Large intestine (tissue), 12 donors: ENCODE measurements around the gene CTTNBP2. TPM values are rescaled to one million over a fixed set of nuclear protein-coding genes. Genes with fewer than 3 reads are reported as not detected.
A peak's percentile ranks its signal among the peaks of the same experiment; 100 is the strongest.

Experiments used
- DNase-seq, 2 donors: peaks; one replicate each; pipeline versions ENCODE4 v3.0.0 to v3.0.0-alpha.2; 2013
- H3K27ac ChIP-seq: one replicate; pipeline ENCODE4 v1.5.1; 2013; ENCODE audit warnings: low read length
- H3K27me3 ChIP-seq: 2 replicates; pipeline ENCODE4 v1.6.1; 2013; ENCODE audit warnings: low read length; ENCODE audit not compliant: control insufficient read depth, insufficient read depth
- H3K36me3 ChIP-seq: 2 replicates; pipeline ENCODE4 v1.6.1; 2013; ENCODE audit warnings: low read length; ENCODE audit not compliant: control insufficient read depth, insufficient read depth
- H3K4me1 ChIP-seq: one replicate; pipeline ENCODE4 v1.6.1; 2013; ENCODE audit warnings: low read length; ENCODE audit not compliant: control insufficient read depth, insufficient read depth
- H3K4me3 ChIP-seq: one replicate; pipeline ENCODE4 v1.5.1; 2013; ENCODE audit warnings: low read length
- H3K9me3 ChIP-seq: one replicate; pipeline ENCODE4 v1.6.1; 2013; ENCODE audit warnings: mild to moderate bottlenecking, low read depth, low read length, moderate library complexity; ENCODE audit not compliant: control insufficient read depth
- WGBS: methylation state at CpG from one replicate; pipeline ENCODE4 v1.1.5; 2013; ENCODE audit warnings: low lambda C conversion rate; ENCODE audit not compliant: insufficient coverage; 5-methylcytosine and 5-hydroxymethylcytosine counted together
- long read RNA-seq, 11 donors: transcript quantifications; one replicate each; lab custom pipeline, GENCODE V29; 2026
- polyA plus RNA-seq: library from polyadenylated mRNA; unstranded; fragments of 120-200 nt; gene quantifications from one replicate; pipeline ENCODE4 v1.2.1, GENCODE V29; 2013

The CTTNBP2 gene
- polyA plus RNA-seq: 4.6 TPM
- long read RNA-seq, donor 1: 0 reads
- long read RNA-seq, donor 2: 0 reads
- long read RNA-seq, donor 3, partial matches to known transcripts: 0 of 1 reads
- long read RNA-seq, donor 3, other reads (novel, unspliced or antisense): 0 of 1 reads
- long read RNA-seq, donor 4: 0 reads
- long read RNA-seq, donor 5: 0 reads
- long read RNA-seq, donor 6: 0 reads
- long read RNA-seq, donor 7: 0 reads
- long read RNA-seq, donor 8, full-length matches to known transcripts: 1 of 1 reads
- long read RNA-seq, donor 8, partial matches to known transcripts: 0 of 1 reads
- long read RNA-seq, donor 8, other reads (novel, unspliced or antisense): 0 of 1 reads
- long read RNA-seq, donor 9, partial matches to known transcripts: 0 of 1 reads
- long read RNA-seq, donor 9, other reads (novel, unspliced or antisense): 0 of 1 reads
- long read RNA-seq, donor 10: 0 reads
- long read RNA-seq, donor 11: 0 reads

GRCh38 chr7:117873310-117874190 lies at the start of gene CTTNBP2:
TSS of gene CTTNBP2 (minus strand) at chr7:117873441. CDS start at chr7:117873415, 26 bp downstream.
- WGBS: 40% methylated on average over 4 of the region's 87 CpGs
- H3K27me3 ChIP-seq: peaks cover 19% of the 10 kb centered on the region
- peak; percentile 44 to 67 for DNase-seq
- H3K9me3 ChIP-seq: no peaks in the 10 kb centered on the region
- H3K4me3 ChIP-seq: peak within 1 kb of the TSS; percentile 61
- peaks cover 2% of the 10 kb centered on the region for H3K4me1 ChIP-seq
- H3K27ac ChIP-seq: peak within 1 kb of the TSS; percentile 8
- no peaks in the 10 kb centered on the region for H3K36me3 ChIP-seq

- no peaks in the 10 kb centered on the region for H3K4me1 ChIP-seq
- no peaks in the 10 kb centered on the region for H3K36me3 ChIP-seq
- no peak for DNase-seq
- H3K4me3 ChIP-seq: no peak overlapping the region
- H3K27me3 ChIP-seq: no peaks in the 10 kb centered on the region
- no peaks in the 10 kb centered on the region for H3K9me3 ChIP-seq
- WGBS: 100% methylated on average over 1 of the region's 2 CpGs
- no peak overlapping the region for H3K27ac ChIP-seq
These were observed 43.1 kb upstream of the CTTNBP2 start for GRCh38 chr7:117916309-117916708.

GRCh38 chr7:117912421-117912820 lies 39.2 kb upstream of the CTTNBP2 start:
- no peak for DNase-seq
- Histone ChIP-seq H3K4me1 (no peaks in the 10 kb centered on the region), H3K4me3 (no peak overlapping the region), H3K27me3 (no peaks in the 10 kb centered on the region), H3K9me3 (no peaks in the 10 kb centered on the region), H3K27ac (no peak overlapping the region), H3K36me3 (no peaks in the 10 kb centered on the region)
- no CpG with 5 or more reads among the region's 2 CpGs for WGBS

- no CpG with 5 or more reads among the region's 3 CpGs for WGBS
- H3K9me3 ChIP-seq: no peaks in the 10 kb centered on the region
- no peak for DNase-seq
- no peak overlapping the region for H3K27ac ChIP-seq
- no peaks in the 10 kb centered on the region for H3K4me1 ChIP-seq
- no peak overlapping the region for H3K4me3 ChIP-seq
- no peaks in the 10 kb centered on the region for H3K36me3 ChIP-seq
- H3K27me3 ChIP-seq: no peaks in the 10 kb centered on the region
These were observed 35.0 kb upstream of the CTTNBP2 start for GRCh38 chr7:117908031-117908795.

- H3K36me3 ChIP-seq: no peaks in the 10 kb centered on the region
- WGBS: 100% methylated on average over 1 of the region's 4 CpGs
- H3K27ac ChIP-seq: no peak overlapping the region
These were observed 33.9 kb upstream of the CTTNBP2 start for GRCh38 chr7:117907049-117907640.

GRCh38 chr7:117902314-117902889 lies 29.2 kb upstream of the CTTNBP2 start:
- no peaks in the 10 kb centered on the region for H3K27me3 ChIP-seq
- DNase-seq: no peak
- no CpG with 5 or more reads among the region's 5 CpGs for WGBS
- H3K36me3 ChIP-seq: no peaks in the 10 kb centered on the region
- no peaks in the 10 kb centered on the region for H3K9me3 ChIP-seq
- H3K4me1 ChIP-seq: peaks cover 4% of the 10 kb centered on the region
- no peak overlapping the region for H3K4me3 ChIP-seq
- H3K27ac ChIP-seq: no peak overlapping the region

More at GRCh38 chr7:117907049-117907640, 33.9 kb upstream of the CTTNBP2 start:
- Histone ChIP-seq H3K4me1 (no peaks in the 10 kb centered on the region), H3K9me3 (no peaks in the 10 kb centered on the region), H3K27me3 (no peaks in the 10 kb centered on the region), H3K4me3 (no peak overlapping the region)
- DNase-seq: no peak

- peaks cover 4% of the 10 kb centered on the region for H3K4me1 ChIP-seq
- H3K4me3 ChIP-seq: no peak overlapping the region
- no peaks in the 10 kb centered on the region for H3K36me3 ChIP-seq
- H3K27me3 ChIP-seq: no peaks in the 10 kb centered on the region
- no peak overlapping the region for H3K27ac ChIP-seq
- 17% methylated on average over 1 of the region's 5 CpGs for WGBS
- peak; percentile 78 to 89 for DNase-seq
- no peaks in the 10 kb centered on the region for H3K9me3 ChIP-seq
These were observed 28.0 kb upstream of the CTTNBP2 start for GRCh38 chr7:117901089-117901797.

GRCh38 chr7:117896339-117896738 lies 23.1 kb upstream of the CTTNBP2 start:
- no peaks in the 10 kb centered on the region for H3K36me3 ChIP-seq
- no peak for DNase-seq
- no peaks in the 10 kb centered on the region for H3K27me3 ChIP-seq
- H3K27ac ChIP-seq: no peak overlapping the region
- no peaks in the 10 kb centered on the region for H3K9me3 ChIP-seq
- no peak overlapping the region for H3K4me3 ChIP-seq
- H3K4me1 ChIP-seq: peaks cover 4% of the 10 kb centered on the region

- no peaks in the 10 kb centered on the region for H3K36me3 ChIP-seq
- 62% methylated on average over 2 of the region's 3 CpGs for WGBS
- no peaks in the 10 kb centered on the region for H3K4me1 ChIP-seq
- H3K9me3 ChIP-seq: no peaks in the 10 kb centered on the region
- no peak overlapping the region for H3K4me3 ChIP-seq
- H3K27me3 ChIP-seq: no peaks in the 10 kb centered on the region
- no peak overlapping the region for H3K27ac ChIP-seq
- no peak for DNase-seq
These were observed 22.0 kb upstream of the CTTNBP2 start for GRCh38 chr7:117895276-117895675.
